ENCODE measurements around the gene CARS1.

GRCh38 chr11:3086114-3086513 lies 28.9 kb upstream of the CARS1 start:
- no peak for TF ChIP-seq CTCF (IDR thresholded peaks at IDR 0.05)
- no peak for TF ChIP-seq POLR2A (IDR thresholded peaks at IDR 0.05)

Data from tibial nerve (tissue), 3 donors.